Urinary bladder (tissue), 4 donors: ENCODE results near the gene SMC3. TPM values are rescaled to one million over a fixed set of nuclear protein-coding genes. Genes with fewer than 3 reads are reported as not detected.
"Not testable (repeated sequence)": the region's sequence is repeated elsewhere in the genome, so short reads cannot be mapped to it uniquely, and the experiment has no call there.

ENCODE experiments used
- DNase-seq: peaks from one replicate; pipeline ENCODE4 v3.0.0-alpha.2; 2015; ENCODE audit errors: extremely low spot score
- H3K27ac ChIP-seq: one replicate; pipeline ENCODE4 v1.5.1; 2013; ENCODE audit warnings: low read depth, mild to moderate bottlenecking, moderate library complexity
- H3K36me3 ChIP-seq: one replicate; pipeline ENCODE4 v1.6.1; 2013; ENCODE audit warnings: mild to moderate bottlenecking, moderate library complexity; ENCODE audit not compliant: insufficient read depth
- H3K4me1 ChIP-seq: one replicate; pipeline ENCODE4 v1.6.1; 2013; ENCODE audit warnings: mild to moderate bottlenecking, moderate library complexity; ENCODE audit not compliant: insufficient read depth
- H3K4me3 ChIP-seq: one replicate; pipeline ENCODE4 v1.5.1; 2013; ENCODE audit warnings: low read depth, low read length
- WGBS: extraction: QIAGEN DNeasy Blood & Tissue Kit; methylation state at CpG from one replicate; pipeline ENCODE4 v1.1.7; 2013; 5-methylcytosine and 5-hydroxymethylcytosine counted together
- polyA plus RNA-seq: library from polyadenylated mRNA; stranded (reverse); fragments of 200-250 nt; gene quantifications from one replicate; pipeline ENCODE4 v1.2.3, GENCODE V29; 2013
- total RNA-seq: library from RNA; depleted of rRNA; stranded (reverse); fragments of >200 nt; gene quantifications from one replicate; pipeline ENCODE4 v1.2.3, GENCODE V29; 2014
- donor health status: healthy with polysubstance abuse.
- donor health status: healthy.

The SMC3 gene
- 50.7 TPM for total RNA-seq
- polyA plus RNA-seq, result 25.8 TPM

DNA sequence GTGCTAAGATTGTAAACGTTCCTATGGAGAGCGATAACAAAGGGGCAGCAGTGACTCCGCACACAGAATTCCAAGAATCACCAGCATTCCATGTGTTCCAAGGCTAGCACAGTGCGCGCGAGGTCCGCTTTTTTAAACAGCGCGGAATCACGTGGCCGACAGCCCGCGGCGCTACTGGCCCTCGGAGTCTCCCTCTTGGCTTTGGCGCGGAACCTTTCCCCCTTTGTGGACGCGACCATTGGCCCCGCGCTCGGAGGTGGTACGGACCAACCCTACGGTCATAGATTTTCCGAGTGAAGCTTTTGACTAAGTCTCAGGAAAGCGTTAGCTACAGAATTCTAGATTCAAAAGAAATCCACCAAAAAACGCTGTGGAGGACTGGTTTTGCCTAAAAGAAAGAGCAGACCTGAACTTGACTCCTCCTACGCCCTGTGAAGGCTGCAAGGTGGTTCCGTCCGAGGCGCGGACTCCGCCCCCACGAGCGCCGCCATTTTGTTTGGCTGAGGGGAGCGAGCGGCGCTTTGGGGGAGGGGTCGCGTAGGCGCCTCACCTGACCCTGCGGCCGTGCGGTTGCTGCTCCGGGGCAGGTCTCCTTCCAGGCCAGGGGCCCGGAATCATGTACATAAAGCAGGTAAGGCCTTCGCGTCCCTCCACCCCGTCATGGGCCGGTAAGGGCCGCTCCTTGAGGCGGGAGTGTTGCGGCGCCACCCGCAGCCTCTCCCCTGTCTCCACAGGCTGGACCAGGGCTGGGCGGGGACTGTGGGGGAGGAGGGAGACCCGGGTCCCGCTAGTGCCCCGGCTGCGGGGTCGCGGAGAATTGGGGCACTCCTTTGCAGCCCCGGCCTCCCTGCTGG lies at the start of gene SMC3:
Gene SMC3 (plus strand): TSS at position 495 of the 854 bp plus-strand sequence. CDS start 122 bp downstream, at position 617.
- H3K4me3 ChIP-seq, result peak within 1 kb of the TSS; percentile 91
- under 1% methylated on average over 64 of the region's 64 CpGs for WGBS
- H3K27ac ChIP-seq, result peak within 1 kb of the TSS; percentile 84
- H3K4me1 ChIP-seq, result no peaks in the 10 kb centered on the region
- H3K36me3 ChIP-seq, result no peaks in the 10 kb centered on the region
- DNase-seq, result peak; percentile 92

DNA sequence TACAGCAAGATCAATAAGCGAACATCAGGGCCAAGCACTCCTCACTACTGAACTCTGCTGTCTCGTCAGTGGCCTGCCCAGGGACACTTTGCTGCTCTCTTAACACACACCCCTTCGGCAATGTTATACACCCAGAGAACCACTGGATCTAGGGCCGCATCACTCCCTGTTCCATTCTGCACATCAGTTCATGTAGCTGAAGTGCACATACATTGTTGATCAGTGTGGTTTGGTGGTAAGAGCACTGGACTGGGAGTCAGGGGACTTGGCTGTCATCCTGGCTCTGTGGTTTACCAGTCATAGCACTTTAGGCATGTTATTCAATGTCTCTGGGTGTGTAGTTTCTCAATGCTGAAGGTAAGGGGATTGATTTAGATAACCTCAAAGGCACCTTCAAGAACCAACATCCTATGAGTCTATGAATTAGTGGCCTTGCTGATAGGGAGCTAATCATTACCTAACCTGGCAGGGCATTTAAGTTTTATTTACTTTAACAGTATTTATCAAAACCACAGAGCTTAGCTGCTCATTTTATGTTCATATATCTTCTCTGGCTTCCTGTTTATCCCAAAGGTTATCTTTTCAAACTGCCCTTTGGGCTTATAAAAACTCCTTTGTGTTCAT lies 45.0 kb upstream of the SMC3 start:
- H3K4me1 ChIP-seq, result no peaks in the 10 kb centered on the region
- 87% methylated on average over 4 of the region's 4 CpGs for WGBS
- DNase-seq, result no peak
- no peak overlapping the region for H3K4me3 ChIP-seq
- no peaks in the 10 kb centered on the region for H3K36me3 ChIP-seq
- H3K27ac ChIP-seq, result no peak overlapping the region

DNA sequence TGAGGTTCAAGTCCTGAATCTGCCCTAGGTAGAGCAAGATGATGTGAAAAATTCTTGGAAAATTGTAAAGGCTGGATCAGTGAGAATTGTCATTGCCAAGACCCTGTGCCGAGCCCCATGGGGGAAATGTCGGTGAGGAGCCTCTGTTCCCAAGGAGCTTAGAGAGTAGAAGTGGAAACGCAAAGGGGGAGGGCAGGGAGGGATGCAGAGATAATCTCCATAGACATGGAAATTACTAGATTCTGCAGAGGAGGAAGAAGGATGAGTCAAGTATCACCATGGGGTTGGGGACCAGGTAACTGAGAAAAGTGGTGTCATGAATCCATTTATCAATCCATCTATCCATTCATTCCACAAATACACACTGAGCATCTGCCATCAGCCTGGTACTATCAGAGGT lies 43.8 kb upstream of the SMC3 start:
- H3K4me3 ChIP-seq, result no peak overlapping the region
- H3K4me1 ChIP-seq, result no peaks in the 10 kb centered on the region
- WGBS, result 73% methylated on average over 3 of the region's 3 CpGs
- no peak overlapping the region for H3K27ac ChIP-seq
- DNase-seq, result no peak
- H3K36me3 ChIP-seq, result no peaks in the 10 kb centered on the region

DNA sequence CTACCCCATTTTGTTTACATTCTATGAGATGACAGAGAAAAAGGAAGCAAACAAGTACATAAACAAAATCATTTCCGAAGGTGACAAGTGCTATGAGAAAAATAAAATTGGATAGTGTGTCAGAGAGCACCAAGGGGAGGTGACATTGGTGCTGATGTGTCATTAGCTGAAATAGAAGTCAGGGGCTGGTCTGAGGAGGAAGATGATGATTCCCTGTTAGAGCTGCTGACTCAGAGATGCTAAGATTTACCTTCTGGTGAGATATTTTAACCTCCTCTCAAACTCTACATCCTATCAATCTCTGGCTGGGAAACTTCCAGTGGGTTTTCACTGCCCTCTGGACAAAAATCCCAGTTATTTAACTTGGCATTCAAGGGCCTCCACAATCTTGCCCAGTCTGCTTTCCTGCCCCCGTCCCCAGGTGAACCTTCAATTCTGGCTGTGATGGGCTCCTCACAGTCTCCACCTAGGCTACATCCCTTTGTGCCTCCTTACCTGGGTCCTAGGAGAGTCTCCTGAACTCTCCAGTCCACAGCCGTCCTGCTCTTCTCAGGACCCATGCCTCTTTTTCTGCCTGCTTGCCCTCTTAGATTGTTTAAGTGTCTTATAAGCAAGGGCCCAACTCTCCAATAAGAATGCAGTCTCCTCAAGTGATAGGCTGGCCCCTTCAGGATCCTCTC lies 43.2 kb upstream of the SMC3 start:
- H3K27ac ChIP-seq, result no peak overlapping the region
- no peak overlapping the region for H3K4me3 ChIP-seq
- WGBS, result 92% methylated on average over 3 of the region's 3 CpGs
- no peaks in the 10 kb centered on the region for H3K36me3 ChIP-seq
- no peak for DNase-seq
- no peaks in the 10 kb centered on the region for H3K4me1 ChIP-seq

DNA sequence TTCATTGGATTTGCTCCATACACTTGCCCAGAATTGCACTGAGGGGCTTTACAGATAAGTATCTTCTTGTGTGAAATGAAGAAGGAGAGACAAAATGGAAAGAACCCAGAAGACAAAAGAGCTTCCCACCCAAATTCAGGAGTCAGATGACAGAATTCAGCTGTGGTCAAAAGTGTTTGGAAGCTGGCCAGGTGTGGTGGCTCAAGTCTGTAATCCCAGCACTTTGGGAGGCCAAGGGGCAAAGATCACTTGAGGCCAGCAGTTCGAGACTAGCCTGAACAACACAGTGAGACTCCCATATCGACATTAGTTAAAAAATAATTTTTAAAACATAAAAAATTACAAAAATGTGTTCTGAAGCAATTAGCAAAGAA lies 42.6 kb upstream of the SMC3 start:
- Histone ChIP-seq H3K4me3 (no peak overlapping the region), H3K36me3 (no peaks in the 10 kb centered on the region), H3K27ac (no peak overlapping the region), H3K4me1 (no peaks in the 10 kb centered on the region)
- no peak for DNase-seq
- WGBS, result 79% methylated on average over 2 of the region's 2 CpGs

DNA sequence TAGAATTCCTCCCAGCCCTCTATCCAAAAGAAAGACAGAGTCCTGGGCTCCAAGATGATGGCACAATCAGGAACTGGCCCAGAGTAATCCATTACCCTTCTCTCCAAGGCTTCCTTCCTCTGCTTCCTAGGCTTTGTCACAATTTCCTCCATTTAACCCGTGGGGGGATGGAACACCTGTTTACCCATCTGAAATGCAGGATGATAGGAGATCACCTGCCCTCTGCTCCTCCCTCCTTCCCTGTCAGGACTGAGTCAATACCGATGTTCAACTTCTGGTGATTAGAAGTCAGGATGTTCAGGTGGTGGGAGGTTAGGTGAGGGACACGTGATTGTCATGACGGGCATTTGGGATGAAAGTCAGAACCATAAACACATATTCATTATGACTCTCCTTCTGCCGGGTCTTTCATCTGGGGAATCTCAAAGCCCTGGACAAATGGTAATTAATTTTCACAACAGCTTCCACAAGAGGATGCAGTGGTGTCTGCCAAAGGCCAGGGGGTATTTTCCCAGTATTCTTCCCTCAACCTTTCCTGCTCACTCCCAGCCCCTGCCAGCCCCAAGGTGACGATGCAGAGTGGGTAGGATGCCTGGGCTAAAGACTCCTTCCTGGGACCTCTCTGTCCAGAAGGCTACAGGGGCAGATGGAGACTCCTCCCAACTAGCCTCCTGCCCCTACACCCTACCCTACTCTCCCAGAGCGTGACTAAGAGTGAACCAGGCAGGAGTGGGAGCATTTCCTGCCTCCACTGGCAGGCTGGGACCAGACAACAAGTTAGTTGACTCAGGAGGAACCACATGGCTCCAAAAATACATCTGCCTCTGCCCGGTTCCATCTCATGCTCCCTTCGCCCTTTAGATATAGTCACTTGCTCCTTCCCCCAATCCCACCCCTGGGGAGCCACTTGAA lies 41.9 kb upstream of the SMC3 start:
- Histone ChIP-seq H3K4me3 (no peak overlapping the region), H3K4me1 (no peaks in the 10 kb centered on the region), H3K36me3 (no peaks in the 10 kb centered on the region), H3K27ac (no peak overlapping the region)
- DNase-seq, result no peak
- 73% methylated on average over 9 of the region's 9 CpGs for WGBS

DNA sequence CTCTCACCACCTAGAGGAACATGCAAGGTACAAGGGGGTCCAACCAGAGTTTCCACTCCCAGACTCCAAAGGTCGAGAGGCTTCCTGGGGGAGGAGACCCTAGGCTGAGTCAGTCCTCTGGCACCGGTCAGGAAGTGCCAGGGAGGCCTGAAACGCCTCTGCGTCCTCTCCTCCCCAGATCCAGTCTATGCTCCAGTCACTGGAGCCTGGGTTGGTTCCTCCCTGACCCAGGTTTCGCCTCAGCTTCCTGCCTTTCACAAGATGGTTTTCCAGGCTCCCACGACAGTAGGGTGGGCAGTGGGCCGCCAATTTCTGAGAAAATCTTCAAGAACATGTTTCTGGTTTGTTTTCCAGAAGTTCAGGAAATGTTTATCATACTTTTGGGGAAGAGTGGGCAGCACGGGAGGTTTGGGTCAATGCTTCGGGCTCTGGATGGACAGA lies 39.7 kb upstream of the SMC3 start:
- H3K4me1 ChIP-seq, result no peaks in the 10 kb centered on the region
- H3K27ac ChIP-seq, result no peak overlapping the region
- DNase-seq, result no peak
- WGBS, result 82% methylated on average over 9 of the region's 9 CpGs
- no peaks in the 10 kb centered on the region for H3K36me3 ChIP-seq
- H3K4me3 ChIP-seq, result no peak overlapping the region

DNA sequence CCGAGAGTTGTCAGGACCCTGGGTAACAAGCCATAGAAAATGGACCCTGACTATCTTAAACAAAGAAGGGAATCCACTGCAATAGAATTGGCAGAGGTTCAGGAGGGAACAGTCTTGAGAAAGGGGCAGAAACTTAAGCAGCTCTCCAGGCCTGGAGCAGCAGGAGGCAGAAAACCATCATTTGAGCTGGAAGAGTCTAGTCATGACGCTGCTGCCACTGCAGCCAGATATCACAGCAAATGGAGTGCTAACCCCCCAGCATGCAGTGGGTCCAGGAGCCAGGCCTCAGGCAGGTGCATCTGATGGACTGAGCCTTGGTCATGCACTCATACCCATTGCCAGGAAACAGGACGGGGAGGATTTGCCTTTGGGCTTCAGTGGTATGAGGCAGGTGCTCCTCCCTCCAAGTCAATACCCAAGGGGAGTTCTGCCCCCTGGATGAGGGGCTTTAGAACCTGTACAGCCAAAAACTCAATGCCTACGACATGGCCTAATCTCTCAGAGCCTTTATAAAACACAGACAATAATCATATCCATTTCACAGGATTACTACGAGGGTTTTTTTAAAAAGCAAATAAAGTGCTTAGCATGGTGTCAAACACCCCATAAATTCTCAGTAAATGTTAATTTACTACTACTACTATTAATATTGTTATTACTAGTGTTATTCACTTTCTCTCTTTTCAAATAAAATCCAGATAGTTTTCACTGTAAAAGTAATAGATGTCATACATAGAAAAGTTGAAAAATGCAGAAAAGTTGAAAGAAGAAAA lies 39.1 kb upstream of the SMC3 start:
- 80% methylated on average over 5 of the region's 5 CpGs for WGBS

DNA sequence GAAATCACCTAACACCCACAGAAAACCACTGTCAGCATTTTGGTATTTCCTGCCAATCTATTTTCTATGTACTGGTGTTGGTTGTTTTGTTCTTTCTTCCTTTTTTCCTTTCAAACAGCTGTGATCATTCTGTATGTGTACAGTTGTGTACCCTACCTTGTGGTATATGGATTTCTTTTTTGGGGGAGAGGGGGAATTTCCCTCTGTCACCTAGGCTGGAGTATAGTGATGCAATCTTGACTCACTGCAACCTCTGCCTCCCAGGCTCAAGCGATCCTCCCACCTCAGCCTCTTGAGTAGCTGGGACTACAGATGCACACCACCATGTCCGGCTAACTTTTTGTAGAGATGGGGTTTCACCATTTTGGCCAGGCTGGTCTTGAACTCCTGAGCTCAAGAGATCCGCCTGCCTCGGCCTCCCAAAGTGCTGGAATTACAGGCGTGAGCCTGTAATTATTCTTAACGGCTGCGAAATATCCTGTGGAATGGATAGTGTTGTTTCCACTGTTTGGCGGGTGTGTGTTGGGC lies 38.4 kb upstream of the SMC3 start:
- H3K4me1 ChIP-seq, H3K4me3 ChIP-seq, H3K36me3 ChIP-seq, H3K27ac ChIP-seq, DNase-seq: not testable (repeated sequence)
- whole genome bisulfite sequencing, result 92% methylated on average over 8 of the region's 8 CpGs

More for the DNA sequence above, 39.1 kb upstream of the SMC3 start:
- Histone ChIP-seq H3K4me3 (no peak overlapping the region), H3K4me1 (no peaks in the 10 kb centered on the region), H3K36me3 (no peaks in the 10 kb centered on the region), H3K27ac (no peak overlapping the region)
- DNase-seq, result no peak

DNA sequence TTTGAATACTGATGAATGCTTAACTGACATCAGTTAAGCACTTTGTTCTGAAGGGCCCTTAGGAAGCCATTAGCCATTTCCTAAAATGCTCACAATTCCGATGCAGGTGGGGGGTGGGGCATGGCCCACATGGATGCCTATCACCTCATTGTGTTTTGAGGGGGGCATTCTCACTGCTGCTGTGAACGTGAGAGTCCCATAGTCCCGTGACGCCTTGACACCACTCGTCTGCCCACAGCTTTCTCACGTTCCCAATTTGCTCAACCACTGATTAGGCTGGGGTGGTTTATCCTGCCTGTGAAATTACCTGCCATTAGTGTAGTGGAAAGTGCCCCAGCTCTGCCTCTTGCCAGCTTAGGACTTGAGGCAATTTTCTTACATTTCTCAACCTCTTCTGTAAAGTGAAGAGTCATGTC lies 37.9 kb upstream of the SMC3 start:
- DNase-seq, result no peak
- 60% methylated on average over 6 of the region's 6 CpGs for WGBS
- Histone ChIP-seq H3K27ac (no peak overlapping the region), H3K4me3 (no peak overlapping the region), H3K4me1 (no peaks in the 10 kb centered on the region), H3K36me3 (no peaks in the 10 kb centered on the region)

DNA sequence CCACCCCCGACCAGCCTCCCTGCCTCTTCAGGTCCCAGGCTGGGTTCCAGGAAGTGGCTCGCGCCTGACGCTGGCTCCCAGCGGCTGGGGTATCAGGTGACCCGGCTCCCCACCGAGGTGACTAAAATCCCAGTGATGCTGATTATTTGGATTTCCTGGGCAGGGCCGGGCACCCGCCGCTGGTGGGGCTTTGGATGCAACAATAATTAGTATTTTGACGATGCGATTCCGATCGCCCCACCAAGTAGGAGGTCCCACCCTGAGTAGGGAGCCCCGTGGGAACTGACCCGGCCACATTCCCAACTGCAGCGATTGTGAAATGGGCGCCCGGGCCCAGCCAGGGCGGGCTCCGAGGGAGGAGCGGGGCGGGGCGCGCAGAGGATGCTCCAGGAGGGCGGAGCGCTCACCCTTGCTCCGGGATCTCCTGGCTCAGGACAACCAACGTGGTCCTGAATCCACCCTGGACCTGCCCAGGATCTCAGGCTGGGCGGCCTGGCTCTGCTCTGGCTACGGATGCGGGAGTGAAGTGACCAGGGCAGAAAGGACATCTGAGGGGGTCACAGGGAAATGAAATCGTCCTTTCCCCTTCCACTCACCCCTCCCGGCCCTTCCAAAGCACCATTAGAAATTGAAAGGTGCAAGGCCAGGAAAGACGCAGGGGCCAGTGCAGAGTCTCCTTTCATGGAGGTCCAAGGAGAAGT lies 37.2 kb upstream of the SMC3 start:
- Histone ChIP-seq H3K36me3 (no peaks in the 10 kb centered on the region), H3K4me3 (no peak overlapping the region), H3K4me1 (no peaks in the 10 kb centered on the region), H3K27ac (no peak overlapping the region)
- WGBS, result 8% methylated on average over 35 of the region's 35 CpGs
- DNase-seq, result no peak

DNA sequence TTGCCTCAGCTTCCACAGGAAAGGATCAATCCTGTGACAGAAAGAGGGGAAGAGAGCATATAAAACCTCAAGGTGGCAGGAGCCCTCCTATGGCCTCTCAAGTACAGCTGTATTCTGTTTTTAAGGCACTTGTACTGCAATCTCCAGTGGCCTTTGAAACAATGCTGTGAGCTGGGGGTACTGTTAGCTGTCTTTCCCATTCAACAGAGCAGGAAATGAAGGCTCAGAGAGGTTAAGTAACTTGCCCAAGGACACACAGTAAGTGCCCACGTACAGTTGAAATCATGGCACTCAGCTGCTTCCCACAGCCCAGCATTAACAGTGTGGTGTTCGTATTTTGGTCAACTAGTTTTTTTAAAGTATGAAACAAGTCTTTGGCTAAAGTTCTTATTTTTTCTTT lies 35.8 kb upstream of the SMC3 start:
- Histone ChIP-seq H3K4me1 (no peaks in the 10 kb centered on the region), H3K36me3 (no peaks in the 10 kb centered on the region), H3K4me3 (no peak overlapping the region), H3K27ac (no peak overlapping the region)
- DNase-seq, result no peak
- WGBS, result 85% methylated on average over 2 of the region's 2 CpGs
